Karpas-422 (cell line): ENCODE measurements around the gene RAB11A. TPM values are rescaled to one million over a fixed set of nuclear protein-coding genes. Genes with fewer than 3 reads are reported as not detected.
A peak's percentile ranks its signal among the peaks of the same experiment; 100 is the strongest.

Experiments
- DNase-seq: peaks from one replicate; pipeline ENCODE4 v3.0.0-alpha.2; 2015
- H2AFZ ChIP-seq: fragments of 200-600 bp; sonication (generic); 2 replicates; pipeline ENCODE4 v1.6.1; 2014; ENCODE audit warnings: antibody characterized with exemption, low read length, mixed read lengths
- H3K27ac ChIP-seq: fragments of 200-600 bp; sonication (generic); 2 replicates; pipeline ENCODE4 v1.5.1; 2014; ENCODE audit warnings: mild to moderate bottlenecking, low read length, moderate library complexity
- H3K27me3 ChIP-seq: fragments of 200-600 bp; sonication (generic); 2 replicates; pipeline ENCODE4 v1.6.1; 2014; ENCODE audit warnings: low read length, mixed read lengths
- H3K36me3 ChIP-seq: fragments of 200-600 bp; sonication (generic); 2 replicates; pipeline ENCODE4 v1.6.1; 2014; ENCODE audit warnings: low read length, mixed read lengths; ENCODE audit not compliant: insufficient read depth
- H3K4me1 ChIP-seq: fragments of 200-600 bp; sonication (generic); 2 replicates; pipeline ENCODE4 v1.6.1; 2014; ENCODE audit warnings: mild to moderate bottlenecking, low read length, mixed read lengths
- H3K4me2 ChIP-seq: fragments of 200-600 bp; sonication (generic); 2 replicates; pipeline ENCODE4 v1.6.1; 2014; ENCODE audit warnings: low read length, low read depth, mild to moderate bottlenecking; ENCODE audit not compliant: poor library complexity, severe bottlenecking
- H3K4me3 ChIP-seq: fragments of 200-600 bp; sonication (generic); 2 replicates; pipeline ENCODE4 v1.5.1; 2014; ENCODE audit warnings: mild to moderate bottlenecking, antibody characterized with exemption, low read length, mixed read lengths
- H3K79me2 ChIP-seq: fragments of 200-600 bp; sonication (generic); 2 replicates; pipeline ENCODE4 v1.6.1; 2014; ENCODE audit warnings: mild to moderate bottlenecking, low read length, mixed read lengths
- H3K9ac ChIP-seq: fragments of 200-600 bp; sonication (generic); 2 replicates; pipeline ENCODE4 v1.6.0; 2014; ENCODE audit warnings: low read length
- H3K9me2 ChIP-seq: fragments of 200-600 bp; sonication (generic), shearing (Covaris generic); replicated peaks from 2 replicates; pipeline ENCODE4 v1.6.0; 2014; ENCODE audit warnings: mild to moderate bottlenecking, low read length, moderate library complexity; ENCODE audit not compliant: insufficient read depth
- H3K9me3 ChIP-seq: fragments of 300-700, 200-600 bp; sonication (generic); 2 replicates; pipeline ENCODE4 v1.6.1; 2014; ENCODE audit warnings: low read length, mixed read lengths
- H4K20me1 ChIP-seq: fragments of 200-600 bp; sonication (generic); 2 replicates; pipeline ENCODE4 v1.6.1; 2014; ENCODE audit warnings: mild to moderate bottlenecking, antibody characterized with exemption, low read length, low read depth; ENCODE audit not compliant: insufficient read depth
- total RNA-seq: library from RNA; depleted of rRNA; stranded (reverse); fragments of >200 nt; shearing (Covaris generic); gene quantifications from 2 replicates; pipeline ENCODE4 v1.2.3, GENCODE V29; 2014; ENCODE audit warnings: low replicate concordance

RAB11A gene
- total RNA-seq, 1 experiment from 2014 or later: 230 TPM

DNA sequence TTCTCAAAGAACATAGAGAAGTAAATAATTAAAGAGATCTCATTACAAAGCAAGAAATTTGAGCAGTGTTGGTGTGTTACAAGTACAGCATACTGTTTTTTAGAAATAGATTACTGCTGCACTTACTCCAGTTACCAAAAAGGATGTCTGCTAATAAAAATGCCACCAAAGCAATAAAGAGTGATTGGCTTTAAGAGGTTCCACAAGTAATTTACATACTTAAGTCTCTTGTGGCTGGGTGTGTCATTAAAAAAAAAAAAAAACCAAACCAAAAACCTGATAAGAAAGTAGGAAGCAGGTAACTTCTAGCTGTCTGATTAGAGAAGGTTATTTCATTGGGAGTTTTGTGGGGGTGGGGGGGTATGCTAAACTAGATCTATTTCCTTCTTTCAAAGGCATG, 15.2 kb downstream of the RAB11A start:
- no peak overlapping the region for H2AFZ ChIP-seq
- H3K27ac ChIP-seq: peak overlapping the region; percentile 57; the same call in 1 of the 2 replicates
- no peaks in the 10 kb centered on the region for H4K20me1 ChIP-seq
- H3K27me3 ChIP-seq: no peaks in the 10 kb centered on the region
- DNase-seq: peak; percentile 69
- H3K9me2 ChIP-seq: no peaks in the 10 kb centered on the region
- H3K4me2 ChIP-seq: peak overlapping the region; percentile 48
- no peak overlapping the region for H3K4me3 ChIP-seq
- H3K79me2 ChIP-seq: peaks cover 91% of the 10 kb centered on the region
- H3K9ac ChIP-seq: no peak overlapping the region
- peaks cover 80% of the 10 kb centered on the region for H3K36me3 ChIP-seq
- H3K4me1 ChIP-seq: peaks cover 45% of the 10 kb centered on the region
- no peaks in the 10 kb centered on the region for H3K9me3 ChIP-seq

DNA sequence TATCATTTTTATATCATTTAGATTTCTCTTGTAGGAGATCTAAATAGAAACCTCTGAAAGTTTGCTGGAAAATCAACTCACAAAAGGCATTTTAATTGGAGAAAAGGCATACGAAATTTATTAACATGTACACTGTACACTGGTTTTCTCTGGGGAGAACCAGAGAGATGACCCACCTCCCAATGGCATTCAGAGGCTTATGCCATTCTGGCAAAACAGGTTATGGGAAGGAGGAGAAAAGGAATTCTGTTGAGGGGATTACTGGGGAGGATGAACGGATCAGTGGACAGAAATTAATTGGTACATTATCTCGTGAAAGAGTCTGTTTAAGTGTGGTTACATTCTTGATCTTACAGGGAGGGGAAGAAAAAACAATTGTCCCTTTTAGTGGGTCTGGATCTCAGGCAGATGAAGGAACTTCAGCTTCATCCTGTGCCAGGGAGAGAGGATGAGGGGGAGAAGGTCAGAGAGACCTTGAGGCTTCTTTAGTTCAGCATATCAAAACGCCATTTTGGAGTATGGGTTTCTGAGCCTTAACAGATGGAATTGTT, 16.5 kb downstream of the RAB11A start:
- Histone ChIP-seq H3K27ac (no peak overlapping the region), H4K20me1 (no peaks in the 10 kb centered on the region), H3K4me1 (peaks cover 41% of the 10 kb centered on the region), H3K9me2 (no peaks in the 10 kb centered on the region), H3K4me3 (no peak overlapping the region), H3K79me2 (peaks cover 89% of the 10 kb centered on the region), H3K27me3 (no peaks in the 10 kb centered on the region), H3K4me2 (no peak overlapping the region), H3K9me3 (no peaks in the 10 kb centered on the region), H3K36me3 (peaks cover 74% of the 10 kb centered on the region), H2AFZ (no peak overlapping the region), H3K9ac (no peak overlapping the region)
- DNase-seq: no peak

DNA sequence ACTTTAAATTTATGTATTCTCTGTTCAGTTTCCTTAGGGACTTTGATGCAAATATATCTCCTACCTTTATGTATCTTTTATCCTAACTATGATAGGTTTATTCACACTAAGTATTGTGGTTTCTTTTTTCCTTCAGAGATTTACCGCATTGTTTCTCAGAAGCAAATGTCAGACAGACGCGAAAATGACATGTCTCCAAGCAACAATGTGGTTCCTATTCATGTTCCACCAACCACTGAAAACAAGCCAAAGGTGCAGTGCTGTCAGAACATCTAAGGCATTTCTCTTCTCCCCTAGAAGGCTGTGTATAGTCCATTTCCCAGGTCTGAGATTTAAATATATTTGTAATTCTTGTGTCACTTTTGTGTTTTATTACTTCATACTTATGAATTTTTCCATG, 18.3 kb downstream of the RAB11A start:
- Histone ChIP-seq H4K20me1 (no peaks in the 10 kb centered on the region), H3K9me2 (no peaks in the 10 kb centered on the region), H3K4me2 (no peak overlapping the region), H3K9me3 (no peaks in the 10 kb centered on the region), H3K36me3 (peaks cover 76% of the 10 kb centered on the region), H3K4me3 (no peak overlapping the region), H3K4me1 (peaks cover 24% of the 10 kb centered on the region), H3K27me3 (no peaks in the 10 kb centered on the region), H3K27ac (no peak overlapping the region), H3K9ac (no peak overlapping the region), H3K79me2 (peaks cover 84% of the 10 kb centered on the region), H2AFZ (no peak overlapping the region)
- no peak for DNase-seq

DNA sequence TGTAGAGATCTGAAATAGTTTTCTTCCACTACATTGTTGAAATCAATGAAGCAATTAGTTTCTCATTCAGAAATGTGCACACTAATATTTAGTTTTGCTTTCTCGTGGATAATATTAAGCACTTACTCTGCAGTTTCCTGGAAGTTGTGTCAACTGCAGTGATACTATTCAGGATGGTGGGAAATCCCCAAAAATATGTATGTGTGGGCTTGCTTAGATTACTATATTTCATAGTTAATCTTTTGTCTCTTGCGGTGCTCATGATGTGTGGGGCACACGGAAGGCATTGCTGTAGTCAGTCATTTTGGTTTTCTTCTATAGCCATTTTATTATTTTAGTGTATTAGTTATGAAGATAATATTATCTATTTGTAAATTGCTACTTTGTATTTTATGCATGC, 19.7 kb downstream of the RAB11A start:
- Histone ChIP-seq H3K36me3 (peaks cover 63% of the 10 kb centered on the region), H3K9me2 (no peaks in the 10 kb centered on the region), H3K79me2 (peaks cover 78% of the 10 kb centered on the region), H3K27ac (no peak overlapping the region), H3K27me3 (no peaks in the 10 kb centered on the region), H4K20me1 (no peaks in the 10 kb centered on the region), H2AFZ (no peak overlapping the region), H3K4me3 (no peak overlapping the region), H3K9ac (no peak overlapping the region), H3K9me3 (no peaks in the 10 kb centered on the region), H3K4me2 (no peak overlapping the region), H3K4me1 (peaks cover 9% of the 10 kb centered on the region)
- no peak for DNase-seq

DNA sequence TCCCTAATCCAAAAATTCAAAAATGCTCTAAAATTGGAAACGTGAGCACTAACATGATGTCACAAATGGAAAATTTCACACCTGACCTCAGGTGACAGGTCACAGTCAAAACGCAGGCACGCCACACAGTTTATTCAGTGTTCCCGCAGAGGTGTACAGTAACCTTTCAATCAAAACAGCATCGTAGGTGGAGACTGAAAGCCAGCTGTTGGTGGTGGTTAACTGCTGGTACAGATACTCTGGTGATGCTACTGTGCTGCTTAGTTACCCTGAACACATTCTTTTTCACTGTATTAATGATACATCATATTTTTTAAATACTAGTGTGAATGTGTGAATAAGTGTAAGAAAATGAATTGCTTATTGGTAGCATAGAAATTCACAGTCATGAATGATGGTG, 23.8 kb downstream of the RAB11A start:
- H4K20me1 ChIP-seq: no peaks in the 10 kb centered on the region
- peaks cover 40% of the 10 kb centered on the region for H3K36me3 ChIP-seq
- no peak overlapping the region for H3K4me2 ChIP-seq
- no peaks in the 10 kb centered on the region for H3K9me2 ChIP-seq
- H3K27me3 ChIP-seq: no peaks in the 10 kb centered on the region
- no peak overlapping the region for H2AFZ ChIP-seq
- H3K27ac ChIP-seq: no peak overlapping the region
- peaks cover 51% of the 10 kb centered on the region for H3K79me2 ChIP-seq
- H3K4me1 ChIP-seq: no peaks in the 10 kb centered on the region
- no peaks in the 10 kb centered on the region for H3K9me3 ChIP-seq
- no peak for DNase-seq
- H3K9ac ChIP-seq: no peak overlapping the region
- H3K4me3 ChIP-seq: no peak overlapping the region

DNA sequence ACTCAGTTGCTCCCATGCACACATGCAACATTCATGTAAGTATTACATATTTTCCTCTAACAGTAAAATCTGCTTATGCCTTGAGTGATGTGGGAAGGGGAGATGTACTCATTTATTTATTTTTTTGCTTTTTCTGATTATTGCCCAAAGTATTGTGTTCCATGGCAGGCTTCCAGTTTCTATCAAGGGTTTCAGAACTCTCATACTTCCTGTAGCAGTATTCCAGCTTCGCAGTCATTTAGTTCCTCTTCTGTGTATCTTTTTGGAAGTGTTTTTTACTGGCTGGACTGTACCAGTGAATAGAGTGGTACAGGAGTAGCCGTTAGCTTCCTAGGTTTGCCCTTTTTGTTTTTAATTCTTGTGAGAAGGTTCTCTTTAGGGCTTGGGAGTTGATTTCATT, 26.9 kb downstream of the RAB11A start:
- Histone ChIP-seq H4K20me1 (no peaks in the 10 kb centered on the region), H3K79me2 (peaks cover 21% of the 10 kb centered on the region), H3K36me3 (peaks cover 21% of the 10 kb centered on the region; the same call in 1 of the 2 replicates), H3K4me3 (no peak overlapping the region), H3K9me3 (no peaks in the 10 kb centered on the region), H3K4me1 (peaks cover 25% of the 10 kb centered on the region), H3K27me3 (no peaks in the 10 kb centered on the region), H3K9ac (no peak overlapping the region), H3K9me2 (no peaks in the 10 kb centered on the region), H3K27ac (no peak overlapping the region), H2AFZ (no peak overlapping the region), H3K4me2 (no peak overlapping the region)
- no peak for DNase-seq

DNA sequence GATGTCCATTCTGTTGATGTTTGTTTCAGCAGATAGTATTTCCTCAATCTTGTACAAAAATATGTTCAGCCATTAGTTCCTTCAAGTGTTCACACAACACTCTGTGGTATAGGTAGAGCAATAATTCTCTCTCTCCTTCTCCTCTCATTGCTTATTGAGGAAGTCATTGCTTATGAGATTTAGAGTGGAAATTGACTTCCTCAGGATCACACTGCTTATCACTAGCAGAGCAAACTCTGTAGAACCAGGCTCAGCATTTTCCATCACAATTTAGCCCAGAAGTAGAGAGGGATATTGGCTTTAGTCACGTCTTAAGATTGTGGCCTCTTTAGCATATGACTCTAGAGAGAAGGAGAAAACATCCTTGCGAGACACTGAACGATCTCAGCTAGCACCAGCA, 31.2 kb downstream of the RAB11A start:
- no peak overlapping the region for H3K4me3 ChIP-seq
- no peaks in the 10 kb centered on the region for H3K9me2 ChIP-seq
- H3K9me3 ChIP-seq: no peaks in the 10 kb centered on the region
- H3K9ac ChIP-seq: no peak overlapping the region
- H3K4me1 ChIP-seq: peaks cover 65% of the 10 kb centered on the region
- H3K27me3 ChIP-seq: no peaks in the 10 kb centered on the region
- no peak overlapping the region for H2AFZ ChIP-seq
- H3K79me2 ChIP-seq: 0 out of 2 replicates have a peak, but pooled peaks cover 7% of the 10 kb centered on the region
- H3K4me2 ChIP-seq: no peak overlapping the region
- peaks cover 18% of the 10 kb centered on the region; the same call in 1 of the 2 replicates for H3K36me3 ChIP-seq
- peak overlapping the region; percentile 93 for H3K27ac ChIP-seq
- DNase-seq: no peak
- no peaks in the 10 kb centered on the region for H4K20me1 ChIP-seq

DNA sequence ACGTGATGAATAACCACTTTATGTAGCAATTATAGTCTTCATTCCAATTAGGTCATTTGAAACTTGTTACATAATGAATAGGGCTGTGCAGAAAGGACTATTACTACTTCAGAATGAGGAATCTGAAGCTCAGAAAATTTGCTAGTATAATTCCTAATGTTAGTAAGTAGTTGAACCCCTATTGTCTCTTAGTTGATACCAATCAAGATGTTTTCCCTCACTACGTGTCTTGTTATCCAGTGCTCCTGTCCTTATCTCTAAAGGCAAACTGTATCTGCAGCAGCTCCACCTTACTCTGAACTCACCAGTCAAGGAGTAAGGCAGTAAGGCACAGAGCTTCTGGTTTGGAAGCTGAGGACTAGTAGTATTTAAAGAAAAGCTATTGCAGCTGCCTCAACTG, 32.0 kb downstream of the RAB11A start:
- peaks cover 21% of the 10 kb centered on the region; the same call in 1 of the 2 replicates for H3K36me3 ChIP-seq
- no peak overlapping the region for H3K4me2 ChIP-seq
- H3K4me1 ChIP-seq: peaks cover 65% of the 10 kb centered on the region
- no peak overlapping the region for H3K4me3 ChIP-seq
- 0 out of 2 replicates have a peak, but pooled peaks cover 1% of the 10 kb centered on the region for H3K79me2 ChIP-seq
- no peaks in the 10 kb centered on the region for H4K20me1 ChIP-seq
- H3K27me3 ChIP-seq: no peaks in the 10 kb centered on the region
- no peak overlapping the region for H2AFZ ChIP-seq
- H3K9me2 ChIP-seq: no peaks in the 10 kb centered on the region
- H3K9me3 ChIP-seq: no peaks in the 10 kb centered on the region
- no peak for DNase-seq
- peak overlapping the region; percentile 93 for H3K27ac ChIP-seq
- no peak overlapping the region for H3K9ac ChIP-seq
